GM12878 (cell line): Measurements from ENCODE around the gene DAB2IP. TPM values are rescaled to one million over a fixed set of nuclear protein-coding genes. Genes with fewer than 3 reads are reported as not detected.

ENCODE experiments used
- ATAC-seq: fragments of 200-7000 bp; cut with Tn5 transposase; 3 replicates; pipeline ENCODE4 v1.9.1; 2020; ENCODE audit warnings: mild to moderate bottlenecking, moderate library complexity
- BruUV-seq: library from RNA; stranded (reverse); fragments of 400-500 nt; replicated peaks from 2 replicates; lab custom pipeline; 2021; lab: Mats Ljungman, UMichigan
- CTCF ChIA-PET: fragments of 300-600 bp; sonication (Branson Sonifier 250); formaldehyde crosslinking; extraction: SDS; loops from one replicate; lab custom pipeline; 2021; ENCODE audit warnings: inconsistent platforms; lab: Yijun Ruan, JAX
- POLR2A ChIA-PET: fragments of 350-600 bp; formaldehyde crosslinking; extraction: SDS; loops from one replicate; lab custom pipeline; 2021; ENCODE audit warnings: inconsistent platforms; lab: Charles Lee
- RAD21 ChIA-PET: fragments of 300-600 bp; sonication (Branson Sonifier 250); formaldehyde crosslinking; loops from one replicate; lab custom pipeline; 2023; ENCODE audit warnings: antibody characterized with exemption; ENCODE audit not compliant: unreplicated experiment; lab: Charles Lee
- SMC1A ChIA-PET: fragments of 300-600 bp; sonication (Branson Sonifier 250); formaldehyde crosslinking; loops from one replicate; lab custom pipeline; 2023; ENCODE audit not compliant: unreplicated experiment, uncharacterized antibody; lab: Charles Lee
- DNase-seq: peaks from one replicate; pipeline ENCODE4 v3.0.0-alpha.2; 2011; ENCODE audit warnings: low read depth, low spot score
- FAIRE-seq: peaks from 3 replicates; lab custom pipeline; 2011; peaks lifted over from hg19 to GRCh38; lab: Jason Lieb, UNC
- H2AFZ ChIP-seq: 2 replicates; pipeline ENCODE4 v1.6.0; 2011; ENCODE audit warnings: low read depth, low read length, control low read depth; ENCODE audit not compliant: control insufficient read depth
- H3K27ac ChIP-seq: 2 replicates; pipeline ENCODE4 v1.5.1; 2011; ENCODE audit warnings: control low read depth; ENCODE audit not compliant: control insufficient read depth, insufficient read depth
- H3K27me3 ChIP-seq, 2 experiments: replicated peaks in 1 of 2; 2 replicates each; pipeline versions ENCODE4 v1.6.0 to v1.6.1; 2011; ENCODE audit warnings: low read length in 1 of 2; ENCODE audit not compliant: control insufficient read depth in 2 of 2, insufficient read depth in 2 of 2
- H3K36me3 ChIP-seq, 2 experiments: 2 replicates each; pipeline ENCODE4 v1.5.1; 2011; ENCODE audit warnings: low read length in 1 of 2; ENCODE audit not compliant: control insufficient read depth in 2 of 2, insufficient read depth in 2 of 2
- H3K4me1 ChIP-seq: 2 replicates; pipeline ENCODE4 v1.6.1; 2011; ENCODE audit warnings: mild to moderate bottlenecking, low read length, moderate library complexity, mixed read lengths; ENCODE audit not compliant: control insufficient read depth, insufficient read depth
- H3K4me2 ChIP-seq: 2 replicates; pipeline ENCODE4 v1.6.0; 2011; ENCODE audit warnings: control low read depth; ENCODE audit not compliant: control insufficient read depth, insufficient read depth
- H3K4me3 ChIP-seq: fragments of 200-600 bp; sonication (generic); 2 replicates; pipeline ENCODE4 v1.5.1; 2016
- H3K79me2 ChIP-seq: 2 replicates; pipeline ENCODE4 v1.6.0; 2011; ENCODE audit warnings: low read length; ENCODE audit not compliant: control insufficient read depth, insufficient read depth
- H3K9ac ChIP-seq: 2 replicates; pipeline ENCODE4 v1.8.0; 2011; ENCODE audit warnings: low read length, control low read depth, mixed read lengths; ENCODE audit not compliant: control insufficient read depth, insufficient read depth
- H3K9me3 ChIP-seq: replicated peaks from 3 replicates; pipeline ENCODE4 v1.5.1; 2011; ENCODE audit warnings: mild to moderate bottlenecking, low read length; ENCODE audit not compliant: control insufficient read depth, insufficient read depth
- H4K20me1 ChIP-seq: 2 replicates; pipeline ENCODE4 v1.6.0; 2011; ENCODE audit not compliant: control insufficient read depth, insufficient read depth
- BRCA1 ChIP-seq: IDR thresholded peaks from 2 replicates; pipeline ENCODE4 v1.6.1; 2011; ENCODE audit warnings: low read depth, low read length, improper control_type of control experiment
- CTCF ChIP-seq, 3 experiments: IDR thresholded peaks in 2 of 3; conservative IDR thresholded peaks in 1 of 3; 2 replicates each; pipeline ENCODE4 v1.5.1; 2011; ENCODE audit warnings: low read depth in 3 of 3, low read length in 3 of 3, mild to moderate bottlenecking in 3 of 3, control low read depth in 2 of 3, moderate library complexity in 2 of 3, inconsistent platforms in 1 of 3, mixed read lengths in 1 of 3; ENCODE audit not compliant: control insufficient read depth in 2 of 3, insufficient read depth in 1 of 3; ENCODE audit errors: extremely low read depth in 1 of 3
- ELK1 ChIP-seq: IDR thresholded peaks from 2 replicates; pipeline ENCODE4 v1.6.1; 2012; ENCODE audit warnings: low read depth, low read length, improper control_type of control experiment
- FOXM1 ChIP-seq: IDR thresholded peaks from 2 replicates; pipeline ENCODE4 v1.6.1; 2012; ENCODE audit warnings: low read depth, mild to moderate bottlenecking, inconsistent platforms, low read length, moderate library complexity
- KAT2A ChIP-seq: conservative IDR thresholded peaks from 2 replicates; pipeline ENCODE4 v1.6.1; 2011; ENCODE audit warnings: low read depth, low read length; ENCODE audit not compliant: control insufficient read depth
- KLF5 ChIP-seq: fragments of 450-650 bp; IDR thresholded peaks from 2 replicates; pipeline ENCODE4 v1.6.1; 2014; ENCODE audit warnings: mild to moderate bottlenecking; ENCODE audit not compliant: partially characterized antibody
- NRF1 ChIP-seq: conservative IDR thresholded peaks from 2 replicates; pipeline ENCODE4 v1.6.1; 2011; ENCODE audit warnings: mild to moderate bottlenecking, low read depth, low read length, improper control_type of control experiment
- ZBED1 ChIP-seq: IDR thresholded peaks from 2 replicates; pipeline ENCODE4 v1.6.1; 2016; ENCODE audit warnings: borderline replicate concordance
- ZNF274 ChIP-seq: IDR thresholded peaks from one replicate; pipeline ENCODE4 v1.8.0; 2011; ENCODE audit not compliant: insufficient read length, insufficient read depth
- WGBS: methylation state at CpG from one replicate; pipeline ENCODE4 v1.1.6; 2016; ENCODE audit warnings: low lambda C conversion rate; ENCODE audit not compliant: insufficient replicate concordance, insufficient coverage; ENCODE audit errors: missing lambda C conversion rate; 5-methylcytosine and 5-hydroxymethylcytosine counted together
- in situ Hi-C: fragments of 300-500 bp; cut with MboI; formaldehyde crosslinking; loops from 9 replicates; pipeline ENCODE4 v1.14.3; 2018; ENCODE audit warnings: mixed read lengths
- intact Hi-C: fragments of 100-400 bp; cut with micrococcal nuclease; formaldehyde crosslinking; loops from one replicate; pipeline ENCODE4 v1.14.2; 2022; ENCODE audit not compliant: unreplicated experiment
- polyA plus RNA-seq, 11 experiments: library from polyadenylated mRNA; depleted of rRNA in 4 of 11; unstranded in 6 of 11; stranded (reverse) in 5 of 11; fragments of >200 nt; fragmentation: Nextera tagmentation in 4 of 11; fragmentation: Illumina TruSeq in 1 of 11; extraction: Ambion mirVana in 4 of 11; extraction: Trizol in 1 of 11; gene quantifications; 1 replicate in 1 of 11; 2 replicates in 10 of 11; pipeline versions ENCODE4 v1.2.1 to v1.2.3, GENCODE V29; 2011 to 2016; ENCODE audit warnings: inconsistent platforms in 2 of 11, missing spikeins in 2 of 11, low read depth in 1 of 11
- total RNA-seq, 4 experiments: library from RNA; depleted of rRNA in 3 of 4; stranded (reverse); fragments of >200 nt in 3 of 4; fragmentation: Illumina TruSeq in 1 of 4; extraction: Trizol in 1 of 4; gene quantifications; 2 replicates each; pipeline versions ENCODE4 v1.2.1 to v1.2.3, GENCODE V29; 2013 to 2021

DAB2IP gene
- total and polyA plus RNA-seq, 10 of the 15 experiments (the other 5 are each of a cell fraction or from before 2014, with no cell fraction given) = 0.03 to 0.38 (median 0.14) TPM; not detected in 6

- no peak for TF ChIP-seq CTCF (IDR thresholded peaks at IDR 0.05 in 2 of 3, conservative IDR thresholded peaks at IDR 0.05 in 1 of 3; ENCODE audit: control insufficient read depth in 2 of 3, extremely low read depth in 1 of 3, insufficient read depth in 1 of 3, low read depth in 3 of 3, low read length in 3 of 3)
Observed at GRCh38 chr9:121818016-121818661, 166.7 kb downstream of the DAB2IP start (continued).

GRCh38 chr9:121818841-121819427 lies 167.5 kb downstream of the DAB2IP start:
- H3K79me2 ChIP-seq = no peaks in the 10 kb centered on the region
- no peaks in the 10 kb centered on the region for H3K9me3 ChIP-seq
- no peak overlapping the region for H3K4me2 ChIP-seq
- DNase-seq (no peak), FAIRE-seq (no peak), ATAC-seq (no peak)
- no peaks in the 10 kb centered on the region for H3K4me1 ChIP-seq
- WGBS = 55% methylated on average over 12 of the region's 12 CpGs
- no peaks in the 10 kb centered on the region for H3K36me3 ChIP-seq
- ChIA-PET CTCF (interaction anchor here (0.7 kb wide), 1 partner anchor 157 kb away, joined by 3 read pairs; no protein-coding TSS in a partner anchor), SMC1A (no interaction called here), POLR2A (no interaction called here), RAD21 (no interaction called here)
- no peaks in the 10 kb centered on the region; a peak in 2 of 4 replicates for H3K27me3 ChIP-seq
- intact Hi-C loops = no loop called here
- in situ Hi-C loops = no loop called here
- H4K20me1 ChIP-seq = no peaks in the 10 kb centered on the region
- no peak overlapping the region for H3K9ac ChIP-seq
- H2AFZ ChIP-seq = no peak overlapping the region
- TF ChIP-seq ZBED1 (no peak), KAT2A (no peak), BRCA1 (no peak), ELK1 (no peak), KLF5 (no peak), FOXM1 (no peak), NRF1 (no peak), ZNF274 (no peak)
- H3K4me3 ChIP-seq = no peak overlapping the region
- BruUV-seq = no TSS peak
- H3K27ac ChIP-seq = no peak overlapping the region
